Measurements from ENCODE around the gene CDC34.
"Not testable (repeated sequence)": the region's sequence is repeated elsewhere in the genome, so short reads cannot be mapped to it uniquely, and the experiment has no call there.

The CDC34 gene

GRCh38 chr19:574658-575526, 43.3 kb downstream of the CDC34 start:
- DNase-seq = no peak

- no peak for DNase-seq
Observed at GRCh38 chr19:575527-576506, 44.3 kb downstream of the CDC34 start.

GRCh38 chr19:576768-577438, 45.3 kb downstream of the CDC34 start:
- DNase-seq = no peak

GRCh38 chr19:577439-578392, 46.2 kb downstream of the CDC34 start:
- DNase-seq = no peak

- no peak for DNase-seq
Observed at GRCh38 chr19:579111-579841, 47.7 kb downstream of the CDC34 start.

GRCh38 chr19:579842-580155, 48.2 kb downstream of the CDC34 start:
- DNase-seq = no peak

- no peak for DNase-seq
Observed at GRCh38 chr19:580274-580835, 48.8 kb downstream of the CDC34 start.

- DNase-seq = no peak
Observed at GRCh38 chr19:581399-582111, 50.0 kb downstream of the CDC34 start.

GRCh38 chr19:582497-583197, 51.1 kb downstream of the CDC34 start:
- no peak for DNase-seq

GRCh38 chr19:583198-583967, 51.8 kb downstream of the CDC34 start:
- no peak for DNase-seq

- no peak for DNase-seq
Observed at GRCh38 chr19:583968-584239, 52.3 kb downstream of the CDC34 start.

- peak; percentile 50 to 52 for DNase-seq
Observed at GRCh38 chr19:584240-585001, 52.9 kb downstream of the CDC34 start.

- not testable (repeated sequence) for DNase-seq
Observed at GRCh38 chr19:585146-585545, 53.6 kb downstream of the CDC34 start.

- DNase-seq = no peak
Observed at GRCh38 chr19:585551-586110, 54.1 kb downstream of the CDC34 start.

- DNase-seq = peak; percentile 58
Observed at GRCh38 chr19:588093-588740, 56.7 kb downstream of the CDC34 start.

GRCh38 chr19:588741-589692, 57.5 kb downstream of the CDC34 start:
- no peak for DNase-seq
